Measurements from ENCODE around the gene GPI.

GRCh38 chr19:34370983-34371382 is 6.0 kb downstream of the GPI start:
- no peak for TF ChIP-seq CTCF (IDR thresholded peaks at IDR 0.05)
- no peak for TF ChIP-seq POLR2A (IDR thresholded peaks at IDR 0.05)
